MG63 (cell line): Measurements from ENCODE around the gene FAM117A. TPM values are rescaled to one million over a fixed set of nuclear protein-coding genes. Genes with fewer than 3 reads are reported as not detected.
A peak's percentile ranks its signal among the peaks of the same experiment; 100 is the strongest.
"Not testable (repeated sequence)": the region's sequence is repeated elsewhere in the genome, so short reads cannot be mapped to it uniquely, and the experiment has no call there.

Experiments
- DNase-seq: peaks from one replicate; pipeline ENCODE4 v3.0.0-alpha.2; 2020
- H3K27me3 ChIP-seq: fragments of 250-450 bp; sonication (Bioruptor Pico); 2 replicates; pipeline ENCODE4 v1.5.1; 2020; ENCODE audit warnings: mild to moderate bottlenecking, moderate library complexity
- H3K36me3 ChIP-seq: fragments of 250-450 bp; sonication (Bioruptor Pico); 2 replicates; pipeline ENCODE4 v1.5.1; 2020; ENCODE audit warnings: mild to moderate bottlenecking, moderate library complexity
- H3K4me3 ChIP-seq: fragments of 250-450 bp; sonication (Bioruptor Pico); 2 replicates; pipeline ENCODE4 v1.5.1; 2020; ENCODE audit warnings: mild to moderate bottlenecking, moderate library complexity
- H3K9me3 ChIP-seq: fragments of 250-450 bp; sonication (Bioruptor Pico); 2 replicates; pipeline ENCODE4 v1.5.1; 2020; ENCODE audit warnings: mild to moderate bottlenecking, moderate library complexity
- total RNA-seq: library from RNA; depleted of rRNA; stranded (reverse); fragments of >200 nt; shearing (Covaris generic); gene quantifications from 2 replicates; pipeline ENCODE4 v1.2.3, GENCODE V29; 2014; ENCODE audit warnings: low replicate concordance

FAM117A gene
- total RNA-seq, 1 experiment from 2014 or later = 1.4 TPM

- Histone ChIP-seq H3K36me3 (no peaks in the 10 kb centered on the region), H3K27me3 (no peaks in the 10 kb centered on the region), H3K9me3 (no peaks in the 10 kb centered on the region), H3K4me3 (no peak overlapping the region)
- peak; percentile 97 for DNase-seq
These were observed 33.7 kb downstream of the FAM117A start for GRCh38 chr17:49730078-49730784.

DNA sequence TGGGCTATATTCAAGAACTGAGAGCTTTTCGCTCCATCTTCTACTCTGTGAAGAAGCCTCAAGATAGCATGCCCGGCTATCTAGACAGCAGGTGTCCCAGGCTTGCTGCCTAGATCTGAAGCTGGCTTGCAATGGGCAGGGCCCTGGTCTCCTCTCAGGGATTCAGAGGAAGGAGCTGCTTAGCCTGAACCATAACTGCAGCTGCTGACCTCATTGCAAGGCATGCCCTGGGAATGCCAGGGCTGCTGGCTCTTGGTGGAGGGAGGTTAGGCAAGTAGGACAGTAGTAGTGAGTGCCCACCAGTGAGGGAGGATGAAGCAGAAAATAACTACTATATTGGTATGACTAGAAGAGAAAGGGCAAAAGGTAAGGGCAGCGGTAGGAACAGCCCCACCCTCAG lies 34.9 kb downstream of the FAM117A start:
- H3K4me3 ChIP-seq = no peak overlapping the region
- no peaks in the 10 kb centered on the region for H3K27me3 ChIP-seq
- DNase-seq = peak; percentile 57
- no peaks in the 10 kb centered on the region for H3K36me3 ChIP-seq
- no peaks in the 10 kb centered on the region for H3K9me3 ChIP-seq

DNA sequence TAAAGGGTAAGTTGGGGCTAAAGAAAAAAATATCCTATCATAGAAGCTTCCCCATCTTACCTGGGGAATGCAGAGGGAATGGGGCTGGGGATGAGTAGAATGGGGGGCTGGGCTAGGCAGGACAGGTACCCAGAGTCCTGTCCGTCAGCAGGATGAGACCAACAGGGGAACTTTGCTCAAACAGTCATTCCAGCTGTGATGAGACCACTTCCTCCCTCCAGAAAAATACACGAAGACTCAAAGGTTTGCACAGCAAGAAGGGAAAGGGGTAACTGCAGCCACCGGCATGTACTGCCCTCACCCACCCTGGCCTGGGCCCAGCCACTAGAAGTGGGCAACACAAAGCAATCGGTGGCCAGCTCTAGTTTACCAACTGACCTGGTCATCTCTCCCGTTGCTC lies 35.5 kb downstream of the FAM117A start:
- no peak for DNase-seq
- no peaks in the 10 kb centered on the region for H3K27me3 ChIP-seq
- H3K9me3 ChIP-seq = no peaks in the 10 kb centered on the region
- no peaks in the 10 kb centered on the region for H3K36me3 ChIP-seq
- no peak overlapping the region for H3K4me3 ChIP-seq

DNA sequence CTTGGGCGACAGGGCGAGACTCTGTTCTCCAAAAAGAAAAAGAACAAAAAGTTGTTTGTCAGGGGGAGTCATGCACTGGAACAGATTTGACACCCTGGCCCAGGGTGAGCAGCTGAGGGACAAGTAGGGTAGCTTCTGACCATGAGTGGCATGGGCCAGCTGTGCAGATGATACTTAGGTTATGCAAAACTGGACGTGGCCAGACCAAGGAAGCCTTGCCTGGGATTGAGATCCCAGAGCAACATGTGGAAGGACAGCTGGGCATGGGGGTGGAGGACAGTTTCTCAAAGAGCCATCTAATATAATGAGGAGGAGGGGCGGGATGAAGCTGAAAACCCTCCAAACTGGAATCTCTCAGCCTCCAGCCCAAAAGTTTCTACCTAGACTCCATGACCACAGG lies 36.6 kb downstream of the FAM117A start:
- no peak for DNase-seq
- Histone ChIP-seq H3K9me3 (no peaks in the 10 kb centered on the region), H3K27me3 (no peaks in the 10 kb centered on the region), H3K4me3 (no peak overlapping the region), H3K36me3 (no peaks in the 10 kb centered on the region)

DNA sequence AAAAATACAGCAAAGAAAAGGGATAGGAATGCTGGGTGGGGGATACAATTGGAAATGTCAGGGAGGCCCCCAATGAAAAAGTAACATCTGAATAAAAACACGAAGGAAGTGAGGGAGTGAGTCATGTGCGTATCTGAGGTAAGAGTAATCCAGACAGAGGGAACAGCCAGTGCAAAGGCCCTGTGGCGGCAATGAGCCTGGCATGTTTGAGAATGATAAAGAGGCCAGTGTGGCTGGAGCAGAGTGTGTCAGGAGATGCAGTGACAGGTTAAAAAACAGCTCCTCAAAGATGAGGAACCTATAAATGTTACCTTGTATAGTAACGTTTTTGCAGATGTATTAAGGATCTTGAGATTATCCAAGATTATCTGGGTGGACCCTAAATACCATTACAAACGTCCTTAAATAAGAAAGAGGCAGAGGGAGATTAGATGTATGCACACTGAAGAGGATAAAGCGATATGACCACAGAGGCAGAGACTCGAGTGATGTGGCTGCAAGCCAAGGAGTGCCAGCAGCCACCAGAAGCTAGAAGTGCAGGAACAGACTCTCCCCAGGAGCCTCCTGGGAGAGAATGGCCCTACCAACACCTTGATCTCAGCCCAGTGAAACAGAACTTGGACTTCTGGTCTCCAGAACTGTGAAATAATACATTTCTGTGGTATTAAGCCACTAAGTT lies 38.3 kb downstream of the FAM117A start:
- no peak overlapping the region for H3K4me3 ChIP-seq
- H3K27me3 ChIP-seq = no peaks in the 10 kb centered on the region
- no peak for DNase-seq
- no peaks in the 10 kb centered on the region for H3K36me3 ChIP-seq
- no peaks in the 10 kb centered on the region for H3K9me3 ChIP-seq

DNA sequence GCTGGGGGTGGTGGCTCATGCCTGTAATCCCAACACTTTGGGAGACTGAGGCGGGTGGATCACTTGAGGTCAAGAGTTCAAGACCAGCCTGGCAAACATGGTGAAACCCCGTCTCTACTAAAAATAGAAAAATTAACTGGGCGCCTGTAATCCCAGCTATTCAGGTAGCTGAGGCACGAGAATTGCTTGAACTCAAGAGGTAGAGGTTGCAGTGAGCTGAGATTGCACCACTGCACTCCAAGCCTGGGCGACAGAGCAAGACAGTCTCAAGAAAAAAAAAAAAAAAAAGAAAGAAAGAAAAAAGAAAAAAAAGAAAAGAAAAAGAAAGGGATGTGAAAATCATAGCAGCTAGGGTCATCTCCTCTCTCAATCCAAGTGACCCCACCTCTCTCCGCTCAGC lies 39.4 kb downstream of the FAM117A start:
- not testable (repeated sequence) for H3K9me3 ChIP-seq, H3K27me3 ChIP-seq, H3K36me3 ChIP-seq, DNase-seq, H3K4me3 ChIP-seq

- no peaks in the 10 kb centered on the region for H3K9me3 ChIP-seq
- DNase-seq = no peak
- H3K27me3 ChIP-seq = no peaks in the 10 kb centered on the region
- no peaks in the 10 kb centered on the region for H3K36me3 ChIP-seq
- H3K4me3 ChIP-seq = no peak overlapping the region
These were observed 40.5 kb downstream of the FAM117A start for GRCh38 chr17:49723423-49723822.

DNA sequence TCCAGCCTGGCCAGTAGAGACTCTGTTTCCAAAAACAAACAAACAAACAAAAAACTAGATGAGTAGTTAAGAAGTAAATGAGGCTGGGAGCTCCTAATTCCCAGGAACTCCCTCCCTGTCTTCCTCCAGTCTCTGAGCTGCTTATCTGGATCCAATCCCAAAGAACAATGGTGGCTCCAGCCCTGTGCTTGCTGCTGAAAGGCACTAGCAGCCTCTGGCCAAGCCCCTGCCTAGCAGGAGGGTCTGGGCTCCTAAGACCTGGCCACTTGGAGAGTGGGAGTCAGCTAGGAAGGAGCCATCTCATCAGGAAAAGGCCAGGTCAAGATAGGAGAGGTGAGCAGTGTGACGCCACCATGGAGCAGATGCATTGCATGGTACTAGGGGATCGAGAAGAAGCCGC lies 41.9 kb downstream of the FAM117A start:
- Histone ChIP-seq H3K9me3 (no peaks in the 10 kb centered on the region), H3K36me3 (no peaks in the 10 kb centered on the region), H3K27me3 (no peaks in the 10 kb centered on the region), H3K4me3 (no peak overlapping the region)
- no peak for DNase-seq

DNA sequence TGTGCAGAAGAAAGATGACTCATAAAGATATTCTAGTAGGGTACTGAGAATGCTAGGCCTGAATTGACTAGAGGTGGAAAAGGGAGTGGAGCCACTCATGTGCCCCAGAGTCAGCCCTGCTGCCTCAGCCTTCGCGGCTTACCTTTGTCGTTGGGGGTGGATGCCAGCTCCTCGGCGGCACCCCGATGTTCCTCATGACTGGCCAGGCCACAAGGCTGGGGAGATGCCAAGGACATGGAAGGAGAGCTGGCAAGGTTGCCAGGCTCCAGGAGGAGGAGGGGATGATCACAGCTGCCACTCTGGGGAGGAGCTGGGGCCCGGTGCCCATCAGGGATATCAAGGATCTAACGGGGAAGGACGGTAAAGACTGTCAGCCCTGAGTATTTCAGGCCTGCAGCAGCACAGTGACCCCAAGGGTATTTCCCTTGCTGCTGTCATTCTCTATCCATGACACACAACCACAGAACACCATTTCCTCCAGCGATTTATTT lies 46.5 kb downstream of the FAM117A start:
- no peak overlapping the region for H3K4me3 ChIP-seq
- H3K36me3 ChIP-seq = no peaks in the 10 kb centered on the region
- no peak for DNase-seq

DNA sequence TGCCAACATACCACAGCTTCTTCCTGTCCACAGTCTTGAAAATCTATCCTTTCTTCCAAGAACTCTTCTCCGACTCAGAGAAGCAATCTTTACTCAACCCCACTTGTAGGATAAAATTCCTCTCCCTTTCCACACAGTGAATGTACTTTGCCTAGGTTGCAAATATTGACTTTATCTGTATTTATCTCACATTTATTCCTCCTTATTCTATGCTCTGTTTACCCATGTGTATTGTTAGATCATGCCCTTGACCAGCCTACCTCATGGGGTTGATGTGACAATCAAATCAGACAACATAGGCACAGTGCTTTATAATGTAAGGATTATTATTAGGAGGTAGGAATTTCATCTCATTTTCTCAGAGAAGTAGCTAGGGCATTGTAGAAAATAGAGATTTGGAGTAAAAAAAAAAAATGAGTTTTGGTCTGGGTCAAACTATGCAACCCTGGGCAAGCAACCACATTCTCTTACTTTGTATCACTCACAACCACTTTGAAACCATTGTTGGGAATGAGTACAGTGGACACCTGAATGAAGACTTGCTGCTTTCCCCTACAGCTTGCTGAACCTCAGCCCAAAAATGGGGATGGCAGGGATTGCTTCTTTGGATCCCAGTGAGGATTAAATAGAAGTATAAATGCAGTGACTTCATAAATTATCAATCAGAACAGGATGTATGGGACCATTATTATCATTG lies 47.1 kb downstream of the FAM117A start:
- DNase-seq = no peak
- no peak overlapping the region for H3K4me3 ChIP-seq
- H3K27me3 ChIP-seq = no peaks in the 10 kb centered on the region
- H3K9me3 ChIP-seq = no peaks in the 10 kb centered on the region
- no peaks in the 10 kb centered on the region for H3K36me3 ChIP-seq

More for the DNA sequence above, 46.5 kb downstream of the FAM117A start:
- Histone ChIP-seq H3K9me3 (no peaks in the 10 kb centered on the region), H3K27me3 (no peaks in the 10 kb centered on the region)

DNA sequence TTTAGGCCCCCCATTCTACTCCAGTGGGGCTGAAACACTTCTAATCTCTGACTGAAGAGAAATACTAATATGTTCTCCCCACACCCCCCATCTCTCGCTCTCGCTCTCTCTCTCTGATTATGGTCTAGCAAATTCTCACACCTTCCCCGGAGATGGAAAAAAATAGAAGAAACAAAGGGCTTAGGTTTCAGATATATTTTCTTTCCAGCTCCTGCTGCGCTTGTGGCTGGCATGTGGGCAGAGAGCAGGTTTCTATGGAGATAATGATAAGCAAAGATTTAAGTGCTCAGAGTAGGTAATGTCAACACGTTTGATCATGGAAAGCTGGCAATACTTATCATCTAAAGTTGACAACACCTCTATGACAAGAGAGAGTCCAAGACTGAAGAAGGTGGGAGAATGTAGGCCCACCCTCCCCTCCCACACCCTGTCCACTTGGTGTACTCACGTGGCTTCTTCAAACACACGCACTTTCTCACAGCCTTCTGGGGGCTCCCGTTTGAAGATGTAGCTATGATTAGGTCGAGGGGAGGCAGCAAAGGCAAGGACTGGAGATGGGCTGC lies 48.1 kb downstream of the FAM117A start:
- Histone ChIP-seq H3K36me3 (no peaks in the 10 kb centered on the region), H3K9me3 (no peaks in the 10 kb centered on the region), H3K4me3 (no peak overlapping the region), H3K27me3 (no peaks in the 10 kb centered on the region)
- DNase-seq = no peak

DNA sequence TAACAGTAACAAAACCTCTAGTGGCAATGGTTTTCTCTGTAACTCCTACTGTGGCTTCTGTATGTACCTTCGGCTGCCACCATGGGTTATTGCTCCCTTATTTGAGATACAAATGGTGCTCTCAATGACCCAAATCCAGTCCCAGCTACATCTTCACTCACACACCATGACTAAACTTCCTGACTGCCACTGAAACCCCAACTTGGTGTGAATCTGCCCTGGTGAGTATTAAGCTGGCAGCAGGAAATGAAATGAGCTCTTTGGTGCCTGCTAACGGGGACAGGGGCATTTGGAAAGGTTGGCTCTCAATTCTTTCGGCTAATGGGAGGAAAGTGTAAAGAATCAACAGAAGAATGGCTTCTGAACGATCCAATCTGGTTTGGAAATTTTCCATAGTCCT lies 48.7 kb downstream of the FAM117A start:
- H3K27me3 ChIP-seq = no peaks in the 10 kb centered on the region
- H3K4me3 ChIP-seq = no peak overlapping the region
- DNase-seq = no peak
- H3K9me3 ChIP-seq = no peaks in the 10 kb centered on the region
- H3K36me3 ChIP-seq = no peaks in the 10 kb centered on the region

DNA sequence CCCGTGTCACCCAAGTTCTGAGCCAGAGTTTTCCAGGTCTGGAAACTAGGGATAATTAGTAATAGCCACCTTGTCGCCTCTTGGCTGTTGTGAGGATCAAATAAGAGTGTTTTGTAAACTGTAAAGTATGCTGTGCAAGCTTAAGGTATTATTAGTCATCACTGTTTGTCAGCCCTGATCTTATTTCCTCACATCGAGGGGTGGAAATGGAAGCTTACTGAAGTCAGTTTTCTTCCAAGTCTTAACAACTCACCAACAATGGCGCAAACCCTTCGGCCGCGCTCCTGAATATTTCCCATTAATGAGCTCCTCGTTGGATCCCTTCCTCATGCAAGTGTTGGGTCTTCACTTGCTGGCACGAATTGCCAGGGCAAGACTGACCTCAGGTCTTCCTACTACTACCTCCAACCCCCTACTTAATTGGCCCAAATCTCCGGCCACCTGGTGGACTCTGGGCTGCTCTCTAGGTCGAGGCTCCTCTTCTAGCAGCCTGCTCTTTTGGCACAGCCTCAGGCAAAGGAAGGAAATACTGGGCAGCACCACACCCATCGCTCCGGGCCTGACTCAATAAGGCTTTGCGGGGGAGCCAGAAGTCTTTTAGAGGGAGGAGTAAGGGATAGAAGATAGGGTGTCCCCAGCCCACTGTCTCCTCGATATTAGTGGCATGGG lies 55.3 kb downstream of the FAM117A start:
- Histone ChIP-seq H3K27me3 (no peaks in the 10 kb centered on the region; the same call in 1 of the 2 replicates), H3K36me3 (peaks cover 20% of the 10 kb centered on the region), H3K4me3 (peak overlapping the region; percentile 85), H3K9me3 (no peaks in the 10 kb centered on the region)
- DNase-seq = peak; percentile 58

- H3K9me3 ChIP-seq = no peaks in the 10 kb centered on the region
- H3K36me3 ChIP-seq = peaks cover 28% of the 10 kb centered on the region
- DNase-seq = peak; percentile 100
- peak within 1 kb of the TSS; percentile 85 for H3K4me3 ChIP-seq
- no peaks in the 10 kb centered on the region; the same call in 1 of the 2 replicates for H3K27me3 ChIP-seq
These were observed 56.1 kb downstream of the FAM117A start, which contains the start of gene SLC35B1 for GRCh38 chr17:49707608-49708514. SLC35B1 (minus strand) TSS chr17:49707964; CDS start chr17:49707833, 131 bp downstream.

DNA sequence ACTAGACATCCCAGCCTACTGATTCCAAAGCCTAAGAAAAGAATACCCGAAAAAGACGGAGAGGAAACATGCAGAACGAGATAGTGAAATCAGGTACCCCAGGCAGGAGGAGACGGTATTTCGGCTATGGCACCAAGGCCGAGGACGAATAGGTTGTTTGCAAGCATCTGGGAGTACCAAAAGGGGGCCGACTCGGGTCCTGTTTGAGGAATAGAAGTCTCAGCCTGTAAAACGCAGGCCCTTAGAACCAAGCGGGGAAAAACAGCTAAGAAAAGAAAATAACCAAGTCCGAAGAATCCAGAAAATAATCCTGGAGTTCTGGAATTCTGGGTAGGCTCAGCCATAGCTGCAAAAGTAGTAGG lies 56.7 kb downstream of the FAM117A start:
- Histone ChIP-seq H3K4me3 (peak overlapping the region; percentile 85), H3K36me3 (peaks cover 34% of the 10 kb centered on the region), H3K9me3 (no peaks in the 10 kb centered on the region), H3K27me3 (no peaks in the 10 kb centered on the region; the same call in 1 of the 2 replicates)
- peak; percentile 7 for DNase-seq

DNA sequence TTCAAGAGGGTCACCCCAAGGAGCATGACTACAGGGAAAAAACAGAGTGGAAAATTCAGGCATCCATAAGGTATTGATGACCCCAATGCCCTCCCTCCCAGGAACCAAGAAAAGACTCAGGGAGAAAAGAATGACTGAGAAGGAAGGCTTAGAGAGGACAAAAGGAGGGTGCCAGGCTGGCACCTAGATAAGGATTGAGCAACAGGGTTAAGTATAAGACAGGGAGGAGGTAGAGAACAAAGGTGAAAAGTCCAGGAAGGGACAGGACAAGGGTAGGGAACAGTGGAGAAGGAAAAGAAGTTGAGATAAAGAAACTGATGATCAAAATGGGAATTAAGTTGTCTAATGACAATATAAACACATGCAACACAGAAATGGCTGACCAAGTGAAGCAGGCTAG lies 58.7 kb downstream of the FAM117A start:
- Histone ChIP-seq H3K9me3 (no peaks in the 10 kb centered on the region), H3K36me3 (peaks cover 52% of the 10 kb centered on the region), H3K4me3 (no peak overlapping the region), H3K27me3 (no peaks in the 10 kb centered on the region; the same call in 1 of the 2 replicates)
- no peak for DNase-seq
